GM12878 (cell line): ENCODE measurements around the gene STK33. TPM values are rescaled to one million over a fixed set of nuclear protein-coding genes. Genes with fewer than 3 reads are reported as not detected.

Experiments
- BCL3 ChIP-seq: IDR thresholded peaks from 2 replicates; pipeline ENCODE4 v1.6.1; 2011; ENCODE audit warnings: borderline replicate concordance, low read depth, mild to moderate bottlenecking, moderate library complexity, low read length; ENCODE audit not compliant: insufficient read depth, poor library complexity, severe bottlenecking
- CBX3 ChIP-seq: fragments of 200-600 bp; sonication (generic); IDR thresholded peaks from 2 replicates; pipeline ENCODE4 v1.6.1; 2016; ENCODE audit warnings: low read depth, borderline replicate concordance
- CHD1 ChIP-seq: IDR thresholded peaks from 2 replicates; pipeline ENCODE4 v1.6.1; 2012; ENCODE audit warnings: low read depth, low read length, improper control_type of control experiment
- CHD2 ChIP-seq: IDR thresholded peaks from 2 replicates; pipeline ENCODE4 v1.6.1; 2011; ENCODE audit warnings: low read depth, low read length, improper control_type of control experiment, borderline replicate concordance
- CREB1 ChIP-seq: IDR thresholded peaks from 2 replicates; pipeline ENCODE4 v1.6.1; 2012; ENCODE audit warnings: low read depth, mild to moderate bottlenecking, inconsistent platforms
- FOXK2 ChIP-seq: fragments of 450-650 bp; IDR thresholded peaks from 2 replicates; pipeline ENCODE4 v1.6.1; 2017; ENCODE audit warnings: mild to moderate bottlenecking, moderate library complexity
- GABPA ChIP-seq: IDR thresholded peaks from 2 replicates; pipeline ENCODE4 v1.6.1; 2014; ENCODE audit warnings: antibody characterized with exemption, low read depth, mild to moderate bottlenecking, inconsistent platforms
- HDAC6 ChIP-seq: fragments of 200-600 bp; sonication (generic); IDR thresholded peaks from one replicate; pipeline ENCODE4 v1.8.0; 2017; ENCODE audit warnings: antibody characterized with exemption; ENCODE audit not compliant: unreplicated experiment
- IRF3 ChIP-seq: fragments of 450-650 bp; IDR thresholded peaks from 2 replicates; pipeline ENCODE4 v1.6.1; 2014; ENCODE audit warnings: mild to moderate bottlenecking
- IRF4 ChIP-seq: IDR thresholded peaks from 2 replicates; pipeline ENCODE4 v1.6.1; 2011; ENCODE audit warnings: low read depth, low read length
- MAX ChIP-seq: IDR thresholded peaks from 2 replicates; pipeline ENCODE4 v1.6.1; 2012; ENCODE audit warnings: low read depth, low read length, improper control_type of control experiment
- MTA2 ChIP-seq: fragments of 450-650 bp; IDR thresholded peaks from 2 replicates; pipeline ENCODE4 v1.6.1; 2016; ENCODE audit warnings: low read depth, mild to moderate bottlenecking, moderate library complexity
- MYC ChIP-seq: IDR thresholded peaks from 2 replicates; pipeline ENCODE4 v1.6.1; 2011; ENCODE audit warnings: mild to moderate bottlenecking, low read length, moderate library complexity, inconsistent platforms; ENCODE audit not compliant: insufficient read depth, insufficient replicate concordance, insufficient read length, severe bottlenecking
- NBN ChIP-seq: fragments of 450-650 bp; IDR thresholded peaks from 2 replicates; pipeline ENCODE4 v1.6.1; 2016
- PAX8 ChIP-seq: fragments of 450-650 bp; IDR thresholded peaks from 2 replicates; pipeline ENCODE4 v1.6.1; 2017; ENCODE audit warnings: mild to moderate bottlenecking, moderate library complexity
- PML ChIP-seq: IDR thresholded peaks from 2 replicates; pipeline ENCODE4 v1.6.1; 2012; ENCODE audit warnings: low read length, inconsistent platforms
- POLR2A ChIP-seq: IDR thresholded peaks from 2 replicates; pipeline ENCODE4 v1.6.1; 2011; ENCODE audit warnings: low read depth, mild to moderate bottlenecking, low read length
- POLR2AphosphoS2 ChIP-seq: IDR thresholded peaks from 2 replicates; pipeline ENCODE4 v1.6.1; 2011; ENCODE audit warnings: low read depth, mild to moderate bottlenecking, low read length, improper control_type of control experiment, moderate library complexity
- RFX5 ChIP-seq: IDR thresholded peaks from 2 replicates; pipeline ENCODE4 v1.6.1; 2011; ENCODE audit warnings: low read depth, low read length, improper control_type of control experiment
- SMAD5 ChIP-seq: IDR thresholded peaks from 2 replicates; pipeline ENCODE4 v1.6.1; 2016; ENCODE audit warnings: antibody characterized with exemption, low read depth
- SUPT20H ChIP-seq: IDR thresholded peaks from 2 replicates; pipeline ENCODE4 v1.6.1; 2011; ENCODE audit warnings: low read depth, mild to moderate bottlenecking, low read length, moderate library complexity, borderline replicate concordance; ENCODE audit not compliant: control insufficient read depth
- USF2 ChIP-seq: IDR thresholded peaks from 2 replicates; pipeline ENCODE4 v1.6.1; 2011; ENCODE audit warnings: low read depth, low read length, improper control_type of control experiment, borderline replicate concordance
- YBX1 ChIP-seq: fragments of 450-650 bp; IDR thresholded peaks from 2 replicates; pipeline ENCODE4 v1.6.1; 2016; ENCODE audit warnings: antibody characterized with exemption
- ZBTB11 ChIP-seq: fragments of 450-650 bp; formaldehyde crosslinking; IDR thresholded peaks from 2 replicates; pipeline ENCODE4 v1.5.0; 2022; ENCODE audit warnings: mild to moderate bottlenecking, missing genetic modification characterization
- ZNF217 ChIP-seq: fragments of 450-650 bp; IDR thresholded peaks from 2 replicates; pipeline ENCODE4 v1.6.1; 2017; ENCODE audit warnings: antibody characterized with exemption, mild to moderate bottlenecking
- polyA plus RNA-seq, 11 experiments: library from polyadenylated mRNA; depleted of rRNA in 4 of 11; unstranded in 6 of 11; stranded (reverse) in 5 of 11; fragments of >200 nt; fragmentation: Nextera tagmentation in 4 of 11; fragmentation: Illumina TruSeq in 1 of 11; extraction: Ambion mirVana in 4 of 11; extraction: Trizol in 1 of 11; gene quantifications; 1 replicate in 1 of 11; 2 replicates in 10 of 11; pipeline versions ENCODE4 v1.2.1 to v1.2.3, GENCODE V29; 2011 to 2016; ENCODE audit warnings: inconsistent platforms in 2 of 11, missing spikeins in 2 of 11, low read depth in 1 of 11
- total RNA-seq, 4 experiments: library from RNA; depleted of rRNA in 3 of 4; stranded (reverse); fragments of >200 nt in 3 of 4; fragmentation: Illumina TruSeq in 1 of 4; extraction: Trizol in 1 of 4; gene quantifications; 2 replicates each; pipeline versions ENCODE4 v1.2.1 to v1.2.3, GENCODE V29; 2013 to 2021

Gene STK33
- total and polyA plus RNA-seq, 10 of the 15 experiments (the other 5 are each of a cell fraction or from before 2014, with no cell fraction given): 5.2 to 27.3 (median 18.3) TPM

- TF ChIP-seq ZBTB11: no peak
- no peak for TF ChIP-seq CHD2
- TF ChIP-seq IRF3: no peak
- TF ChIP-seq CBX3: no peak
- TF ChIP-seq SMAD5: no peak
- TF ChIP-seq NBN: peak; percentile 47; the same call in 1 of the 2 replicates
- no peak for TF ChIP-seq PML
- no peak for TF ChIP-seq MAX
- TF ChIP-seq CHD1: no peak
- TF ChIP-seq CREB1: peak; percentile 16; the same call in 1 of the 2 replicates
- TF ChIP-seq USF2: no peak
- TF ChIP-seq PAX8: no peak
- TF ChIP-seq SUPT20H: no peak
- TF ChIP-seq ZNF217: no peak
- no peak for TF ChIP-seq GABPA
- TF ChIP-seq POLR2AphosphoS2: no peak
- TF ChIP-seq HDAC6: no peak
- TF ChIP-seq MTA2: peak; percentile 84
- TF ChIP-seq IRF4: peak; percentile 75
- no peak for TF ChIP-seq BCL3
- no peak for TF ChIP-seq MYC
- TF ChIP-seq RFX5: no peak
- no peak for TF ChIP-seq FOXK2
- TF ChIP-seq POLR2A: no peak
- TF ChIP-seq YBX1: no peak
Measured at GRCh38 chr11:8567602-8568198, 26.3 kb downstream of the STK33 start (continued).
